ENCODE results near the gene KCNQ4.

GRCh38 chr1:40815420-40815819 is 31.8 kb downstream of the KCNQ4 start:
- TF ChIP-seq, protein P1, sequence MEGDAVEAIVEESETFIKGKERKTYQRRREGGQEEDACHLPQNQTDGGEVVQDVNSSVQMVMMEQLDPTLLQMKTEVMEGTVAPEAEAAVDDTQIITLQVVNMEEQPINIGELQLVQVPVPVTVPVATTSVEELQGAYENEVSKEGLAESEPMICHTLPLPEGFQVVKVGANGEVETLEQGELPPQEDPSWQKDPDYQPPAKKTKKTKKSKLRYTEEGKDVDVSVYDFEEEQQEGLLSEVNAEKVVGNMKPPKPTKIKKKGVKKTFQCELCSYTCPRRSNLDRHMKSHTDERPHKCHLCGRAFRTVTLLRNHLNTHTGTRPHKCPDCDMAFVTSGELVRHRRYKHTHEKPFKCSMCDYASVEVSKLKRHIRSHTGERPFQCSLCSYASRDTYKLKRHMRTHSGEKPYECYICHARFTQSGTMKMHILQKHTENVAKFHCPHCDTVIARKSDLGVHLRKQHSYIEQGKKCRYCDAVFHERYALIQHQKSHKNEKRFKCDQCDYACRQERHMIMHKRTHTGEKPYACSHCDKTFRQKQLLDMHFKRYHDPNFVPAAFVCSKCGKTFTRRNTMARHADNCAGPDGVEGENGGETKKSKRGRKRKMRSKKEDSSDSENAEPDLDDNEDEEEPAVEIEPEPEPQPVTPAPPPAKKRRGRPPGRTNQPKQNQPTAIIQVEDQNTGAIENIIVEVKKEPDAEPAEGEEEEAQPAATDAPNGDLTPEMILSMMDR (IDR thresholded peaks at IDR 0.05; ENCODE audit: low read depth, low read length) = no peak
- no peak for TF ChIP-seq EZH2phosphoT487 (IDR thresholded peaks at IDR 0.05; ENCODE audit: low read depth)
